Measurements from ENCODE around the gene SFXN4. TPM values are rescaled to one million over a fixed set of nuclear protein-coding genes. Genes with fewer than 3 reads are reported as not detected.

The SFXN4 gene
- total RNA-seq, 2 experiments from 2014 or later: 7.1 to 7.8 TPM

GRCh38 chr10:119167041-119167440, 1.5 kb upstream of the SFXN4 start:
- no peak overlapping the region for H3K27ac ChIP-seq (ENCODE audit: low read depth in 1 of 2, low read length in 2 of 2)
- no peaks in the 10 kb centered on the region for H3K9me3 Mint-ChIP-seq
- peaks cover 40% of the 10 kb centered on the region for H3K36me3 ChIP-seq (ENCODE audit: insufficient read depth, low read length)
- TF ChIP-seq, protein P1, sequence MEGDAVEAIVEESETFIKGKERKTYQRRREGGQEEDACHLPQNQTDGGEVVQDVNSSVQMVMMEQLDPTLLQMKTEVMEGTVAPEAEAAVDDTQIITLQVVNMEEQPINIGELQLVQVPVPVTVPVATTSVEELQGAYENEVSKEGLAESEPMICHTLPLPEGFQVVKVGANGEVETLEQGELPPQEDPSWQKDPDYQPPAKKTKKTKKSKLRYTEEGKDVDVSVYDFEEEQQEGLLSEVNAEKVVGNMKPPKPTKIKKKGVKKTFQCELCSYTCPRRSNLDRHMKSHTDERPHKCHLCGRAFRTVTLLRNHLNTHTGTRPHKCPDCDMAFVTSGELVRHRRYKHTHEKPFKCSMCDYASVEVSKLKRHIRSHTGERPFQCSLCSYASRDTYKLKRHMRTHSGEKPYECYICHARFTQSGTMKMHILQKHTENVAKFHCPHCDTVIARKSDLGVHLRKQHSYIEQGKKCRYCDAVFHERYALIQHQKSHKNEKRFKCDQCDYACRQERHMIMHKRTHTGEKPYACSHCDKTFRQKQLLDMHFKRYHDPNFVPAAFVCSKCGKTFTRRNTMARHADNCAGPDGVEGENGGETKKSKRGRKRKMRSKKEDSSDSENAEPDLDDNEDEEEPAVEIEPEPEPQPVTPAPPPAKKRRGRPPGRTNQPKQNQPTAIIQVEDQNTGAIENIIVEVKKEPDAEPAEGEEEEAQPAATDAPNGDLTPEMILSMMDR (IDR thresholded peaks at IDR 0.05): no peak
- intact Hi-C loops (cut with DNase I, micrococcal nuclease): loop anchor here (5.0 to 10.0 kb wide), 2 partner anchors 412 to 705 kb away; partner anchors contain the start of genes CACUL1 (in 2 of the 2) and MCMBP (in 1 of the 2)
- ChIA-PET POLR2A (interaction anchor here (0.6 kb wide), 1 partner anchor 45 kb away, joined by 3 read pairs; no protein-coding TSS in a partner anchor), CTCF (no interaction called here)
- DNase-seq (no peak), ATAC-seq (ENCODE audit: poor library complexity) (no peak)
- peaks cover 46% of the 10 kb centered on the region for H3K4me1 Mint-ChIP-seq (ENCODE audit: low read depth)
- peaks cover 64% of the 10 kb centered on the region for H3K36me3 Mint-ChIP-seq (ENCODE audit: low read depth)
- H3K4me1 ChIP-seq (ENCODE audit: insufficient read depth, low read length): peaks cover 24% of the 10 kb centered on the region
- H3K27me3 Mint-ChIP-seq: no peaks in the 10 kb centered on the region
- no peak overlapping the region for H3K4me3 ChIP-seq (ENCODE audit: low read length)
- peak overlapping the region; percentile 90 for H3K27ac Mint-ChIP-seq
- H3K9me3 ChIP-seq (ENCODE audit: control insufficient read depth in 1 of 2, insufficient read depth in 1 of 2, low read length in 2 of 2): no peaks in the 10 kb centered on the region
- peak overlapping the region; percentile 94 for H3K4me3 Mint-ChIP-seq
- no peaks in the 10 kb centered on the region for H3K27me3 ChIP-seq (ENCODE audit: control insufficient read depth in 1 of 2, insufficient read depth in 2 of 2, low read length in 2 of 2)

- ATAC-seq (ENCODE audit: poor library complexity): no peak
- CTCF ChIA-PET: no interaction called here
- DNase-seq: no peak
- H3K27me3 ChIP-seq (ENCODE audit: control insufficient read depth in 1 of 2, insufficient read depth in 2 of 2, low read length in 2 of 2): no peaks in the 10 kb centered on the region
- Mint-ChIP-seq H3K9me3 (no peaks in the 10 kb centered on the region), H3K27ac (peak overlapping the region; percentile 90), H3K27me3 (no peaks in the 10 kb centered on the region), H3K4me3 (peak overlapping the region; percentile 94), H3K36me3 (ENCODE audit: low read depth) (peaks cover 64% of the 10 kb centered on the region), H3K4me1 (ENCODE audit: low read depth) (peaks cover 49% of the 10 kb centered on the region)
- TF ChIP-seq, protein P1 (IDR thresholded peaks at IDR 0.05): no peak
- H3K27ac ChIP-seq (ENCODE audit: low read depth in 1 of 2, low read length in 2 of 2): no peak overlapping the region
- no peak overlapping the region for H3K4me3 ChIP-seq (ENCODE audit: low read length)
- POLR2A ChIA-PET: interaction anchor here (0.6 to 1.5 kb wide), 2 partner anchors 14 to 45 kb away, joined by 3 read pairs; no protein-coding TSS in a partner anchor
- intact Hi-C loops (cut with DNase I, micrococcal nuclease): loop anchor here (5.0 to 10.0 kb wide), 2 partner anchors 412 to 706 kb away; partner anchors contain the start of genes CACUL1 (in 2 of the 2) and MCMBP (in 1 of the 2)
- H3K4me1 ChIP-seq (ENCODE audit: insufficient read depth, low read length): peaks cover 24% of the 10 kb centered on the region
- H3K36me3 ChIP-seq (ENCODE audit: insufficient read depth, low read length): peaks cover 36% of the 10 kb centered on the region
- H3K9me3 ChIP-seq (ENCODE audit: control insufficient read depth in 1 of 2, insufficient read depth in 1 of 2, low read length in 2 of 2): no peaks in the 10 kb centered on the region
Observed at GRCh38 chr10:119166564-119166963, 1.1 kb upstream of the SFXN4 start.

- POLR2A ChIA-PET: interaction anchor here (1.0 to 1.6 kb wide), 5 partner anchors 13 to 351 kb away, joined by 3 to 7 read pairs (median 3); partner anchors contain the start of gene GRK5
- no peaks in the 10 kb centered on the region for H3K9me3 ChIP-seq (ENCODE audit: control insufficient read depth in 1 of 2, insufficient read depth in 1 of 2, low read length in 2 of 2)
- H3K27me3 Mint-ChIP-seq: no peaks in the 10 kb centered on the region
- H3K36me3 Mint-ChIP-seq (ENCODE audit: low read depth): peaks cover 64% of the 10 kb centered on the region
- H3K27ac ChIP-seq (ENCODE audit: low read depth in 1 of 2, low read length in 2 of 2): peak overlapping the region; percentile 47 to 75
- peak overlapping the region; percentile 94 for H3K4me3 Mint-ChIP-seq
- H3K4me1 ChIP-seq (ENCODE audit: insufficient read depth, low read length): peaks cover 24% of the 10 kb centered on the region
- DNase-seq (no peak), ATAC-seq (ENCODE audit: poor library complexity) (peak; percentile 19)
- H3K4me3 ChIP-seq (ENCODE audit: low read length): peak overlapping the region; percentile 92
- TF ChIP-seq, protein P1 (IDR thresholded peaks at IDR 0.05): no peak
- CTCF ChIA-PET: interaction anchor here (1.6 kb wide), 1 partner anchor 40 kb away, joined by 6 read pairs; no protein-coding TSS in a partner anchor
- H3K27me3 ChIP-seq (ENCODE audit: control insufficient read depth in 1 of 2, insufficient read depth in 2 of 2, low read length in 2 of 2): no peaks in the 10 kb centered on the region
- H3K4me1 Mint-ChIP-seq (ENCODE audit: low read depth): peaks cover 49% of the 10 kb centered on the region
- H3K9me3 Mint-ChIP-seq: no peaks in the 10 kb centered on the region
- intact Hi-C loops (cut with DNase I, micrococcal nuclease): loop anchor here (5.0 to 10.0 kb wide), 2 partner anchors 411 to 706 kb away; partner anchors contain the start of genes CACUL1 (in 2 of the 2) and MCMBP (in 1 of the 2)
- peaks cover 34% of the 10 kb centered on the region for H3K36me3 ChIP-seq (ENCODE audit: insufficient read depth, low read length)
- H3K27ac Mint-ChIP-seq: peak overlapping the region; percentile 90
Observed at GRCh38 chr10:119166118-119166500, 595 bp upstream of the SFXN4 start.

Measured in CD4-positive, alpha-beta T cell (primary cell).